ENCODE measurements around the gene PCDH10. TPM values are rescaled to one million over a fixed set of nuclear protein-coding genes. Genes with fewer than 3 reads are reported as not detected.

PCDH10 gene
- total RNA-seq, 1 donor from 2014 or later = under 0.01 TPM

- DNase-seq (ENCODE audit: low read depth) = no peak
- Histone ChIP-seq H3K27me3 (ENCODE audit: control insufficient read depth, insufficient read depth, low read length) (peaks cover 54% of the 10 kb centered on the region), H3K4me3 (ENCODE audit: low read depth, low read length) (no peak overlapping the region), H3K36me3 (ENCODE audit: control insufficient read depth, insufficient read depth, low read length) (no peaks in the 10 kb centered on the region)
- no peak for FAIRE-seq
- no peak for TF ChIP-seq CTCF (IDR thresholded peaks at IDR 0.05; ENCODE audit: insufficient read depth, low read length, severe bottlenecking)
Measured at GRCh38 chr4:133147921-133148689, 989 bp upstream of the PCDH10 start.

GRCh38 chr4:133149364-133149695, 236 bp downstream of the PCDH10 start:
- Histone ChIP-seq H3K27me3 (ENCODE audit: control insufficient read depth, insufficient read depth, low read length) (peaks cover 54% of the 10 kb centered on the region), H3K4me3 (ENCODE audit: low read depth, low read length) (peak overlapping the region; percentile 30), H3K36me3 (ENCODE audit: control insufficient read depth, insufficient read depth, low read length) (no peaks in the 10 kb centered on the region)
- DNase-seq (ENCODE audit: low read depth) = no peak
- no peak for TF ChIP-seq CTCF (IDR thresholded peaks at IDR 0.05; ENCODE audit: insufficient read depth, low read length, severe bottlenecking)
- FAIRE-seq = no peak

- DNase-seq (ENCODE audit: low read depth) (no peak), FAIRE-seq (no peak)
- no peak overlapping the region for H3K4me3 ChIP-seq (ENCODE audit: low read depth, low read length)
- no peak for TF ChIP-seq CTCF (IDR thresholded peaks at IDR 0.05; ENCODE audit: insufficient read depth, low read length, severe bottlenecking)
- peaks cover 54% of the 10 kb centered on the region for H3K27me3 ChIP-seq (ENCODE audit: control insufficient read depth, insufficient read depth, low read length)
- no peaks in the 10 kb centered on the region for H3K36me3 ChIP-seq (ENCODE audit: control insufficient read depth, insufficient read depth, low read length)
Measured at GRCh38 chr4:133149932-133150471, 908 bp downstream of the PCDH10 start.

- TF ChIP-seq CTCF (IDR thresholded peaks at IDR 0.05; ENCODE audit: insufficient read depth, low read length, severe bottlenecking) = no peak
- DNase-seq (ENCODE audit: low read depth) (no peak), FAIRE-seq (no peak)
- no peaks in the 10 kb centered on the region for H3K36me3 ChIP-seq (ENCODE audit: control insufficient read depth, insufficient read depth, low read length)
- H3K4me3 ChIP-seq (ENCODE audit: low read depth, low read length) = no peak overlapping the region
- H3K27me3 ChIP-seq (ENCODE audit: control insufficient read depth, insufficient read depth, low read length) = peaks cover 54% of the 10 kb centered on the region
Measured at GRCh38 chr4:133150486-133151340, 1.6 kb downstream of the PCDH10 start.

- DNase-seq (ENCODE audit: low read depth) = no peak
- Histone ChIP-seq H3K36me3 (ENCODE audit: control insufficient read depth, insufficient read depth, low read length) (no peaks in the 10 kb centered on the region), H3K27me3 (ENCODE audit: control insufficient read depth, insufficient read depth, low read length) (peaks cover 54% of the 10 kb centered on the region), H3K4me3 (ENCODE audit: low read depth, low read length) (no peak overlapping the region)
- FAIRE-seq = no peak
- TF ChIP-seq CTCF (IDR thresholded peaks at IDR 0.05; ENCODE audit: insufficient read depth, low read length, severe bottlenecking) = no peak
Measured at GRCh38 chr4:133151341-133151690, 2.2 kb downstream of the PCDH10 start.
